DOHH2 (cell line): ENCODE results near the gene HSD11B1L.

Source experiments
- H3F3A ChIP-seq: fragments of 200-600 bp; sonication (generic), shearing (Covaris generic); 2 replicates; pipeline ENCODE4 v1.6.0; 2016; ENCODE audit warnings: antibody characterized with exemption, mild to moderate bottlenecking; ENCODE audit not compliant: control insufficient read depth, insufficient read depth
- H3K27ac ChIP-seq: fragments of 200-600 bp; sonication (generic); 2 replicates; pipeline ENCODE4 v1.5.1; 2014; ENCODE audit warnings: low read depth, mild to moderate bottlenecking, low read length, moderate library complexity
- H3K27me3 ChIP-seq: fragments of 200-600 bp; sonication (generic); 2 replicates; pipeline ENCODE4 v1.6.1; 2014; ENCODE audit warnings: mild to moderate bottlenecking, low read length, mixed read lengths; ENCODE audit not compliant: control insufficient read depth
- H3K36me3 ChIP-seq: fragments of 200-600 bp; sonication (generic); 2 replicates; pipeline ENCODE4 v1.6.1; 2014; ENCODE audit warnings: mild to moderate bottlenecking, low read length, moderate library complexity, mixed read lengths; ENCODE audit not compliant: control insufficient read depth
- H3K4me1 ChIP-seq: fragments of 200-600 bp; sonication (generic); 2 replicates; pipeline ENCODE4 v1.6.1; 2014; ENCODE audit warnings: mild to moderate bottlenecking, low read length, mixed read lengths; ENCODE audit not compliant: control insufficient read depth
- H3K4me2 ChIP-seq: fragments of 200-600 bp; sonication (generic); 2 replicates; pipeline ENCODE4 v1.6.0; 2014; ENCODE audit warnings: mild to moderate bottlenecking, low read length, moderate library complexity
- H3K4me3 ChIP-seq: fragments of 200-600 bp; sonication (generic); 2 replicates; pipeline ENCODE4 v1.5.1; 2014; ENCODE audit warnings: mild to moderate bottlenecking, low read length, mixed read lengths
- H3K79me2 ChIP-seq: fragments of 200-600 bp; sonication (generic); 2 replicates; pipeline ENCODE4 v1.6.1; 2014; ENCODE audit warnings: mild to moderate bottlenecking, low read length, mixed read lengths; ENCODE audit not compliant: control insufficient read depth
- H3K9me2 ChIP-seq: fragments of 200-600 bp; sonication (generic); replicated peaks from 2 replicates; pipeline ENCODE4 v1.6.1; 2014; ENCODE audit warnings: mild to moderate bottlenecking, low read length, mixed read lengths; ENCODE audit not compliant: control insufficient read depth
- H3K9me3 ChIP-seq: fragments of 200-600 bp; sonication (generic); 2 replicates; pipeline ENCODE4 v1.6.1; 2014; ENCODE audit warnings: antibody characterized with exemption, low read length, mixed read lengths; ENCODE audit not compliant: control insufficient read depth, insufficient read depth
- H4K20me1 ChIP-seq: fragments of 200-600 bp; sonication (generic); 2 replicates; pipeline ENCODE4 v1.6.0; 2014; ENCODE audit warnings: low read depth, mild to moderate bottlenecking, antibody characterized with exemption, low read length, moderate library complexity; ENCODE audit not compliant: control insufficient read depth, insufficient read depth
- CTCF ChIP-seq: fragments of 200-600 bp; sonication (generic); IDR thresholded peaks from one replicate; pipeline ENCODE4 v1.5.1; 2014; ENCODE audit warnings: antibody characterized with exemption, mild to moderate bottlenecking, low read depth, low read length; ENCODE audit not compliant: poor library complexity, severe bottlenecking
- EZH2phosphoT487 ChIP-seq: fragments of 200-600 bp; sonication (generic); IDR thresholded peaks from 2 replicates; pipeline ENCODE4 v1.6.1; 2017; ENCODE audit warnings: borderline replicate concordance, mild to moderate bottlenecking, antibody characterized with exemption, low read length, moderate library complexity, mixed read lengths

The HSD11B1L gene

GRCh38 chr19:5669212-5669611 lies 11.6 kb upstream of the HSD11B1L start:
- H3K36me3 ChIP-seq, result peaks cover 74% of the 10 kb centered on the region
- TF ChIP-seq CTCF (no peak), EZH2phosphoT487 (no peak)

GRCh38 chr19:5671600-5671999 lies 9.2 kb upstream of the HSD11B1L start:
- no peak for TF ChIP-seq EZH2phosphoT487
- no peak for TF ChIP-seq CTCF
- Histone ChIP-seq H3K79me2 (no peaks in the 10 kb centered on the region), H3K27ac (no peak overlapping the region), H3K4me3 (no peak overlapping the region), H3F3A (no peaks in the 10 kb centered on the region), H3K4me2 (no peak overlapping the region), H3K9me2 (no peaks in the 10 kb centered on the region), H3K4me1 (no peaks in the 10 kb centered on the region), H3K36me3 (peaks cover 50% of the 10 kb centered on the region), H3K9me3 (no peaks in the 10 kb centered on the region), H4K20me1 (no peaks in the 10 kb centered on the region), H3K27me3 (no peaks in the 10 kb centered on the region)

More at GRCh38 chr19:5669212-5669611, 11.6 kb upstream of the HSD11B1L start:
- Histone ChIP-seq H3F3A (no peaks in the 10 kb centered on the region), H3K27me3 (no peaks in the 10 kb centered on the region), H3K27ac (no peak overlapping the region), H3K4me2 (no peak overlapping the region), H3K9me3 (no peaks in the 10 kb centered on the region), H3K9me2 (no peaks in the 10 kb centered on the region), H3K79me2 (no peaks in the 10 kb centered on the region), H4K20me1 (0 out of 2 replicates have a peak, but pooled peaks cover 1% of the 10 kb centered on the region), H3K4me3 (no peak overlapping the region), H3K4me1 (no peaks in the 10 kb centered on the region)

- H3K27me3 ChIP-seq, result no peaks in the 10 kb centered on the region
- no peaks in the 10 kb centered on the region for H3K9me2 ChIP-seq
- no peak overlapping the region for H3K27ac ChIP-seq
- H3K79me2 ChIP-seq, result no peaks in the 10 kb centered on the region
- no peak overlapping the region for H3K4me2 ChIP-seq
- TF ChIP-seq CTCF (no peak), EZH2phosphoT487 (no peak)
- H3K9me3 ChIP-seq, result no peaks in the 10 kb centered on the region
- H3K4me3 ChIP-seq, result no peak overlapping the region
- no peaks in the 10 kb centered on the region for H4K20me1 ChIP-seq
- H3F3A ChIP-seq, result no peaks in the 10 kb centered on the region
- no peaks in the 10 kb centered on the region for H3K4me1 ChIP-seq
- peaks cover 39% of the 10 kb centered on the region for H3K36me3 ChIP-seq
These were observed 7.9 kb upstream of the HSD11B1L start for GRCh38 chr19:5672708-5673459.
